ENCODE data around the gene SFMBT1. TPM values are rescaled to one million over a fixed set of nuclear protein-coding genes. Genes with fewer than 3 reads are reported as not detected.
A peak's percentile ranks its signal among the peaks of the same experiment; 100 is the strongest.

Gene SFMBT1
- total RNA-seq, 1 donor, result 11.6 TPM

- DNase-seq (ENCODE audit: insufficient read length, low spot score, missing footprints), result no peak
- TF ChIP-seq, protein P1, sequence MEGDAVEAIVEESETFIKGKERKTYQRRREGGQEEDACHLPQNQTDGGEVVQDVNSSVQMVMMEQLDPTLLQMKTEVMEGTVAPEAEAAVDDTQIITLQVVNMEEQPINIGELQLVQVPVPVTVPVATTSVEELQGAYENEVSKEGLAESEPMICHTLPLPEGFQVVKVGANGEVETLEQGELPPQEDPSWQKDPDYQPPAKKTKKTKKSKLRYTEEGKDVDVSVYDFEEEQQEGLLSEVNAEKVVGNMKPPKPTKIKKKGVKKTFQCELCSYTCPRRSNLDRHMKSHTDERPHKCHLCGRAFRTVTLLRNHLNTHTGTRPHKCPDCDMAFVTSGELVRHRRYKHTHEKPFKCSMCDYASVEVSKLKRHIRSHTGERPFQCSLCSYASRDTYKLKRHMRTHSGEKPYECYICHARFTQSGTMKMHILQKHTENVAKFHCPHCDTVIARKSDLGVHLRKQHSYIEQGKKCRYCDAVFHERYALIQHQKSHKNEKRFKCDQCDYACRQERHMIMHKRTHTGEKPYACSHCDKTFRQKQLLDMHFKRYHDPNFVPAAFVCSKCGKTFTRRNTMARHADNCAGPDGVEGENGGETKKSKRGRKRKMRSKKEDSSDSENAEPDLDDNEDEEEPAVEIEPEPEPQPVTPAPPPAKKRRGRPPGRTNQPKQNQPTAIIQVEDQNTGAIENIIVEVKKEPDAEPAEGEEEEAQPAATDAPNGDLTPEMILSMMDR (IDR thresholded peaks at IDR 0.05; ENCODE audit: extremely low read depth, low read depth, low read length), result no peak
- Histone ChIP-seq H3K4me2 (ENCODE audit: insufficient read depth, low read length) (peak overlapping the region; percentile 95), H3K4me3 (ENCODE audit: insufficient read depth, low read length) (peak overlapping the region; percentile 84), H3K79me2 (ENCODE audit: insufficient read depth, low read length) (peaks cover 50% of the 10 kb centered on the region), H3K9me3 (ENCODE audit: low read depth, low read length) (no peaks in the 10 kb centered on the region), H2AFZ (ENCODE audit: low read length) (no peak overlapping the region), H3K4me1 (ENCODE audit: insufficient read depth, low read length) (peaks cover 24% of the 10 kb centered on the region), H4K20me1 (ENCODE audit: insufficient read depth, low read length) (no peaks in the 10 kb centered on the region), H3K36me3 (ENCODE audit: insufficient read depth, low read length) (no peaks in the 10 kb centered on the region), H3K27ac (ENCODE audit: low read depth, low read length) (no peak overlapping the region), H3K27me3 (ENCODE audit: insufficient read depth, low read length) (no peaks in the 10 kb centered on the region)
These were observed 149.7 kb downstream of the SFMBT1 start for GRCh38 chr3:52896151-52896550.

DNA sequence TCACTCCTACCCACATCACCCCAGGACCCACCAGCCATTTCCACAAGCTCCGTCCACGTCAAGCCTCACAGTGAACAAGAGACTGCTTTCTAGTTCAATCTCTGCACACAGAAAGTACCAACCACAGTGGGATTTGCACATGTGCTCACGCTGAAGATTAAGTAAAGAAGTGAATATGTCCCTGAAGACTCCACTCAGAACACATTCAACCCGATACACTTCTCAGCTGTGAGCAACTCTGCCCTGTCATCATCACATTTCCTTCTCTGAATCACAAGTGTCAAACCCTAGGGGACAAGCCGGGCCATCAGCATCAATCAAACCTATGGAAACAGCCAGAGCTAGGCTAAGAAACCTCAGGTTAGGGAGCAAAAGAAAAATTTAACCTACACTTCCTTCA, 150.5 kb downstream of the SFMBT1 start:
- H3K27ac ChIP-seq (ENCODE audit: low read depth, low read length), result no peak overlapping the region
- H3K27me3 ChIP-seq (ENCODE audit: insufficient read depth, low read length), result no peaks in the 10 kb centered on the region
- H2AFZ ChIP-seq (ENCODE audit: low read length), result no peak overlapping the region
- H3K4me1 ChIP-seq (ENCODE audit: insufficient read depth, low read length), result peaks cover 29% of the 10 kb centered on the region
- no peak overlapping the region for H3K4me2 ChIP-seq (ENCODE audit: insufficient read depth, low read length)
- TF ChIP-seq, protein P1 (IDR thresholded peaks at IDR 0.05; ENCODE audit: extremely low read depth, low read depth, low read length), result no peak
- no peaks in the 10 kb centered on the region for H4K20me1 ChIP-seq (ENCODE audit: insufficient read depth, low read length)
- DNase-seq (ENCODE audit: insufficient read length, low spot score, missing footprints), result no peak
- H3K79me2 ChIP-seq (ENCODE audit: insufficient read depth, low read length), result peaks cover 54% of the 10 kb centered on the region
- H3K9me3 ChIP-seq (ENCODE audit: low read depth, low read length), result no peaks in the 10 kb centered on the region
- no peak overlapping the region for H3K4me3 ChIP-seq (ENCODE audit: insufficient read depth, low read length)
- no peaks in the 10 kb centered on the region for H3K36me3 ChIP-seq (ENCODE audit: insufficient read depth, low read length)

DNA sequence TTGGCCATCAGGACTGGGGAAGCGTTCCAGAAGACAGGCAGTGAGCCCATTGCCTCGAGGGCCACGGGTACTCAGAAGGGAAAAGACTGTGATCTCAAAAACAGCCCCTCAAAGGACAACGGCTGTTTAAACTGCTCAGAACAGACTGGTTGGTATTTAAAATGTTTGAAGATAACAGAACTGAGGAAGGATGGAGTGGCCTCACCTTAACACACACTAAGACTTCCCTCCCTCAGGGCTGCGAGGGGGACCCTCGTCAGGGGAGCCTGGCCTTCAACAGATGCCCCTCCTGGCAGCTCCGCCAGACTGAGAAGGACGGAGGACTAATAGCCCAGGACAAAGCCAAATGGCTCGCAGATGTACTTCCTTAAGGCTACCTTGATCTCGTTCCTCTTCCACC, 151.1 kb downstream of the SFMBT1 start:
- Histone ChIP-seq H3K4me3 (ENCODE audit: insufficient read depth, low read length) (no peak overlapping the region), H3K4me1 (ENCODE audit: insufficient read depth, low read length) (peaks cover 29% of the 10 kb centered on the region), H3K36me3 (ENCODE audit: insufficient read depth, low read length) (no peaks in the 10 kb centered on the region), H3K27me3 (ENCODE audit: insufficient read depth, low read length) (no peaks in the 10 kb centered on the region), H4K20me1 (ENCODE audit: insufficient read depth, low read length) (peaks cover 4% of the 10 kb centered on the region), H3K4me2 (ENCODE audit: insufficient read depth, low read length) (no peak overlapping the region), H2AFZ (ENCODE audit: low read length) (no peak overlapping the region), H3K79me2 (ENCODE audit: insufficient read depth, low read length) (peaks cover 61% of the 10 kb centered on the region), H3K9me3 (ENCODE audit: low read depth, low read length) (no peaks in the 10 kb centered on the region), H3K27ac (ENCODE audit: low read depth, low read length) (no peak overlapping the region)
- no peak for DNase-seq (ENCODE audit: insufficient read length, low spot score, missing footprints)
- TF ChIP-seq, protein P1 (IDR thresholded peaks at IDR 0.05; ENCODE audit: extremely low read depth, low read depth, low read length), result no peak

- H2AFZ ChIP-seq (ENCODE audit: low read length), result no peak overlapping the region
- peaks cover 71% of the 10 kb centered on the region for H3K79me2 ChIP-seq (ENCODE audit: insufficient read depth, low read length)
- H3K27ac ChIP-seq (ENCODE audit: low read depth, low read length), result no peak overlapping the region
- TF ChIP-seq, protein P1 (IDR thresholded peaks at IDR 0.05; ENCODE audit: extremely low read depth, low read depth, low read length), result no peak
- DNase-seq (ENCODE audit: insufficient read length, low spot score, missing footprints), result no peak
- H3K36me3 ChIP-seq (ENCODE audit: insufficient read depth, low read length), result no peaks in the 10 kb centered on the region
- no peaks in the 10 kb centered on the region for H3K27me3 ChIP-seq (ENCODE audit: insufficient read depth, low read length)
- no peaks in the 10 kb centered on the region for H3K9me3 ChIP-seq (ENCODE audit: low read depth, low read length)
- H3K4me2 ChIP-seq (ENCODE audit: insufficient read depth, low read length), result no peak overlapping the region
- peaks cover 11% of the 10 kb centered on the region for H4K20me1 ChIP-seq (ENCODE audit: insufficient read depth, low read length)
- peaks cover 29% of the 10 kb centered on the region for H3K4me1 ChIP-seq (ENCODE audit: insufficient read depth, low read length)
- H3K4me3 ChIP-seq (ENCODE audit: insufficient read depth, low read length), result no peak overlapping the region
These were observed 152.2 kb downstream of the SFMBT1 start for GRCh38 chr3:52893723-52894122.

Data from osteoblast (primary cell).